GM12875 (cell line): ENCODE measurements around the gene FAM110A.

Experiments
- H3K4me3 ChIP-seq: one replicate; pipeline ENCODE4 v1.5.1; 2011; ENCODE audit warnings: low read depth, low read length, control low read depth
- CTCF ChIP-seq: IDR thresholded peaks from 2 replicates; pipeline ENCODE4 v1.5.1; 2011; ENCODE audit warnings: low read depth, mild to moderate bottlenecking, control low read depth, inconsistent platforms, low read length, moderate library complexity, borderline replicate concordance; ENCODE audit not compliant: insufficient read depth

Gene FAM110A

GRCh38 chr20:820323-820953 is 13.1 kb upstream of the FAM110A start:
- no peak for TF ChIP-seq CTCF
- H3K4me3 ChIP-seq = no peak overlapping the region

GRCh38 chr20:821046-821730 is 12.3 kb upstream of the FAM110A start:
- TF ChIP-seq CTCF = no peak
- H3K4me3 ChIP-seq = no peak overlapping the region

GRCh38 chr20:821731-822065 is 11.8 kb upstream of the FAM110A start:
- H3K4me3 ChIP-seq = no peak overlapping the region
- no peak for TF ChIP-seq CTCF

GRCh38 chr20:822651-823573 is 10.6 kb upstream of the FAM110A start:
- TF ChIP-seq CTCF = no peak
- no peak overlapping the region for H3K4me3 ChIP-seq

- no peak overlapping the region for H3K4me3 ChIP-seq
- no peak for TF ChIP-seq CTCF
Measured at GRCh38 chr20:823574-823902, 10.0 kb upstream of the FAM110A start.

- H3K4me3 ChIP-seq = no peak overlapping the region
- TF ChIP-seq CTCF = no peak
Measured at GRCh38 chr20:824490-824889, 9.0 kb upstream of the FAM110A start.
